ENCODE data around the gene HS3ST3B1.
A peak's percentile ranks its signal among the peaks of the same experiment; 100 is the strongest.

Gene HS3ST3B1

GRCh38 chr17:14372905-14373613 lies 72.2 kb downstream of the HS3ST3B1 start:
- no peak overlapping the region for H3K4me3 ChIP-seq (replicated peaks; ENCODE audit: low read depth, low read length)
- DNase-seq (ENCODE audit: extremely low read depth, low read depth), result no peak
- no peak for TF ChIP-seq CTCF (IDR thresholded peaks at IDR 0.05; ENCODE audit: low read depth, low read length, missing control alignments)

GRCh38 chr17:14373614-14374259 lies 72.9 kb downstream of the HS3ST3B1 start:
- H3K4me3 ChIP-seq (replicated peaks; ENCODE audit: low read depth, low read length), result no peak overlapping the region
- no peak for TF ChIP-seq CTCF (IDR thresholded peaks at IDR 0.05; ENCODE audit: low read depth, low read length, missing control alignments)
- peak; percentile 20 for DNase-seq (ENCODE audit: extremely low read depth, low read depth)

- no peak overlapping the region for H3K4me3 ChIP-seq (replicated peaks; ENCODE audit: low read depth, low read length)
- DNase-seq (ENCODE audit: extremely low read depth, low read depth), result no peak
- no peak for TF ChIP-seq CTCF (IDR thresholded peaks at IDR 0.05; ENCODE audit: low read depth, low read length, missing control alignments)
Measured at GRCh38 chr17:14374268-14374667, 73.4 kb downstream of the HS3ST3B1 start.

GRCh38 chr17:14376666-14377065 lies 75.8 kb downstream of the HS3ST3B1 start:
- no peak for DNase-seq (ENCODE audit: extremely low read depth, low read depth)
- no peak overlapping the region for H3K4me3 ChIP-seq (replicated peaks; ENCODE audit: low read depth, low read length)
- no peak for TF ChIP-seq CTCF (IDR thresholded peaks at IDR 0.05; ENCODE audit: low read depth, low read length, missing control alignments)

GRCh38 chr17:14381606-14382005 lies 80.7 kb downstream of the HS3ST3B1 start:
- H3K4me3 ChIP-seq (replicated peaks; ENCODE audit: low read depth, low read length), result no peak overlapping the region
- TF ChIP-seq CTCF (IDR thresholded peaks at IDR 0.05; ENCODE audit: low read depth, low read length, missing control alignments), result no peak
- DNase-seq (ENCODE audit: extremely low read depth, low read depth), result no peak

- no peak for TF ChIP-seq CTCF (IDR thresholded peaks at IDR 0.05; ENCODE audit: low read depth, low read length, missing control alignments)
- no peak for DNase-seq (ENCODE audit: extremely low read depth, low read depth)
- no peak overlapping the region for H3K4me3 ChIP-seq (replicated peaks; ENCODE audit: low read depth, low read length)
Measured at GRCh38 chr17:14387036-14387435, 86.2 kb downstream of the HS3ST3B1 start.
